HG02938 (cell line): Measurements from ENCODE around the gene CD163L1.
"Not testable (repeated sequence)": the region's sequence is repeated elsewhere in the genome, so short reads cannot be mapped to it uniquely, and the experiment has no call there.

Source experiments
- ATAC-seq: cut with Tn5 transposase; IDR thresholded peaks from one replicate; pipeline ENCODE4 v1.9.1; 2021; ENCODE audit warnings: mild to moderate bottlenecking, moderate library complexity; ENCODE audit not compliant: unreplicated experiment

CD163L1 gene

GRCh38 chr12:7337790-7338189 is 106.2 kb downstream of the CD163L1 start:
- ATAC-seq = not testable (repeated sequence)

- ATAC-seq = no peak
These were observed 116.0 kb downstream of the CD163L1 start for GRCh38 chr12:7327918-7328317.

- ATAC-seq = no peak
These were observed 119.8 kb downstream of the CD163L1 start for GRCh38 chr12:7324176-7324575.

- ATAC-seq = no peak
These were observed 121.4 kb downstream of the CD163L1 start for GRCh38 chr12:7322599-7322998.

- no peak for ATAC-seq
These were observed 122.3 kb downstream of the CD163L1 start for GRCh38 chr12:7321624-7322023.

- no peak for ATAC-seq
These were observed 124.0 kb downstream of the CD163L1 start for GRCh38 chr12:7319930-7320329.

DNA sequence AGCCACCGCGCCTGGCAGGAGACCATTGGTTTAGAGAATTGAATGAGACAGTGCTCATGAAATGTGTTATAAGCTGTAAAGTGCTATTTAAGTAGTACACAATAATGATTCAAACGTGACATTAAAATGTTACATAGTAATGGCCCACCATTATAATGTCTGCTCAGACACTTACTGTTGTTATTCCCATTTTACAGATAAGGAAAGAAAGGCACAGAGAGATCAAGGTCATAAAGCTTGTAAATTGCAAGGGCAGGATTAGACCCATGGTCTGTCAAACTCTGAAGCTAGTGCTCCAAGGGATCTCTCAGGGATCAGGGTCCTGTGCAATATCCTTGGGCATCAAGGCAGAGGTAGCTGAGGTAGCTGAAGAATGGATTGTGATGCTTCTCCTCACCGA is 133.9 kb downstream of the CD163L1 start:
- no peak for ATAC-seq
